ENCODE data around the gene IMMP2L. TPM values are rescaled to one million over a fixed set of nuclear protein-coding genes. Genes with fewer than 3 reads are reported as not detected.

Gene IMMP2L
- total and polyA plus RNA-seq, 2 of the 13 experiments (the other 11 are each of a cell fraction or from before 2014, with no cell fraction given) = 7.8 to 16.9 TPM

DNA sequence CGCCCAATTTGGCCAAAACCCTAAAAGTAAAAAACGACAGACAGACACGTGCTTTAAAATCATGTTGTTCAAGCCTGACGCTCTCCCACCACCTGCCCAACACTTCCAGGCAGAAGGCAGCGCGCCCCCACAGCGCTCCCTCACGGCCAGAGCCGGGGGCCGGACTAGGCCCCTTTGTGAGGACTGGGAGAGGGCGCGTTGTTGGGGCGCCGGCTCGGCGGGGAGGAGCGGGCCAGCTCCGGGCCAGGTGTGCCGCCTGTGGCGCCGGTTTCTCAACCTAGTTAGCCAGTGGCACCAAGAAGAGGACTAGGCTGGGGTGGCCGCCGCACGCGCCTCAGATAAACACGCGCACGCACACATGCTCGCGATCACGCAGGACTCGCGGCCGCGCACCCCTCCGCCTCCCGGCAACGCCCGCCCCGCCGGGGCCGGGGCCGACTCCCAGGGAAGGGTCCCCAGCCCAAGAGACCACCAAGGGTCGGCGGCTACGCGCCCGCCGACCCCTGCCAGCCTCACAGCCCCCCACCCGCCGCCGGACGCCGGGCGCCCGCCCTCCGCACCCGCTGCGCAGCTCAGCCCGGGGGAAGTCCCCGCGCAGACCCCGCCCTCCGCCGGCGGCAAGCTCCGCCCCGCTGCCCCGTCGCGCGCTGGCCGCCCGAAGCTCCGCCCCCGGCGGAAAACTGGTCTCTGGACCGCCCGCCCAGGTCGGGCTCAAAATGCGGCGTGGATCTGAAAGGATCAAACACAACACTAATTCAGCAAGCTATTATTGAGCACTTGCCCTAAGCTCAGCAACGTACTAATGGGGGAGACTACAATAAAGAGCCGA is at the start of gene IMMP2L (continued):
- TF ChIP-seq, protein P1, sequence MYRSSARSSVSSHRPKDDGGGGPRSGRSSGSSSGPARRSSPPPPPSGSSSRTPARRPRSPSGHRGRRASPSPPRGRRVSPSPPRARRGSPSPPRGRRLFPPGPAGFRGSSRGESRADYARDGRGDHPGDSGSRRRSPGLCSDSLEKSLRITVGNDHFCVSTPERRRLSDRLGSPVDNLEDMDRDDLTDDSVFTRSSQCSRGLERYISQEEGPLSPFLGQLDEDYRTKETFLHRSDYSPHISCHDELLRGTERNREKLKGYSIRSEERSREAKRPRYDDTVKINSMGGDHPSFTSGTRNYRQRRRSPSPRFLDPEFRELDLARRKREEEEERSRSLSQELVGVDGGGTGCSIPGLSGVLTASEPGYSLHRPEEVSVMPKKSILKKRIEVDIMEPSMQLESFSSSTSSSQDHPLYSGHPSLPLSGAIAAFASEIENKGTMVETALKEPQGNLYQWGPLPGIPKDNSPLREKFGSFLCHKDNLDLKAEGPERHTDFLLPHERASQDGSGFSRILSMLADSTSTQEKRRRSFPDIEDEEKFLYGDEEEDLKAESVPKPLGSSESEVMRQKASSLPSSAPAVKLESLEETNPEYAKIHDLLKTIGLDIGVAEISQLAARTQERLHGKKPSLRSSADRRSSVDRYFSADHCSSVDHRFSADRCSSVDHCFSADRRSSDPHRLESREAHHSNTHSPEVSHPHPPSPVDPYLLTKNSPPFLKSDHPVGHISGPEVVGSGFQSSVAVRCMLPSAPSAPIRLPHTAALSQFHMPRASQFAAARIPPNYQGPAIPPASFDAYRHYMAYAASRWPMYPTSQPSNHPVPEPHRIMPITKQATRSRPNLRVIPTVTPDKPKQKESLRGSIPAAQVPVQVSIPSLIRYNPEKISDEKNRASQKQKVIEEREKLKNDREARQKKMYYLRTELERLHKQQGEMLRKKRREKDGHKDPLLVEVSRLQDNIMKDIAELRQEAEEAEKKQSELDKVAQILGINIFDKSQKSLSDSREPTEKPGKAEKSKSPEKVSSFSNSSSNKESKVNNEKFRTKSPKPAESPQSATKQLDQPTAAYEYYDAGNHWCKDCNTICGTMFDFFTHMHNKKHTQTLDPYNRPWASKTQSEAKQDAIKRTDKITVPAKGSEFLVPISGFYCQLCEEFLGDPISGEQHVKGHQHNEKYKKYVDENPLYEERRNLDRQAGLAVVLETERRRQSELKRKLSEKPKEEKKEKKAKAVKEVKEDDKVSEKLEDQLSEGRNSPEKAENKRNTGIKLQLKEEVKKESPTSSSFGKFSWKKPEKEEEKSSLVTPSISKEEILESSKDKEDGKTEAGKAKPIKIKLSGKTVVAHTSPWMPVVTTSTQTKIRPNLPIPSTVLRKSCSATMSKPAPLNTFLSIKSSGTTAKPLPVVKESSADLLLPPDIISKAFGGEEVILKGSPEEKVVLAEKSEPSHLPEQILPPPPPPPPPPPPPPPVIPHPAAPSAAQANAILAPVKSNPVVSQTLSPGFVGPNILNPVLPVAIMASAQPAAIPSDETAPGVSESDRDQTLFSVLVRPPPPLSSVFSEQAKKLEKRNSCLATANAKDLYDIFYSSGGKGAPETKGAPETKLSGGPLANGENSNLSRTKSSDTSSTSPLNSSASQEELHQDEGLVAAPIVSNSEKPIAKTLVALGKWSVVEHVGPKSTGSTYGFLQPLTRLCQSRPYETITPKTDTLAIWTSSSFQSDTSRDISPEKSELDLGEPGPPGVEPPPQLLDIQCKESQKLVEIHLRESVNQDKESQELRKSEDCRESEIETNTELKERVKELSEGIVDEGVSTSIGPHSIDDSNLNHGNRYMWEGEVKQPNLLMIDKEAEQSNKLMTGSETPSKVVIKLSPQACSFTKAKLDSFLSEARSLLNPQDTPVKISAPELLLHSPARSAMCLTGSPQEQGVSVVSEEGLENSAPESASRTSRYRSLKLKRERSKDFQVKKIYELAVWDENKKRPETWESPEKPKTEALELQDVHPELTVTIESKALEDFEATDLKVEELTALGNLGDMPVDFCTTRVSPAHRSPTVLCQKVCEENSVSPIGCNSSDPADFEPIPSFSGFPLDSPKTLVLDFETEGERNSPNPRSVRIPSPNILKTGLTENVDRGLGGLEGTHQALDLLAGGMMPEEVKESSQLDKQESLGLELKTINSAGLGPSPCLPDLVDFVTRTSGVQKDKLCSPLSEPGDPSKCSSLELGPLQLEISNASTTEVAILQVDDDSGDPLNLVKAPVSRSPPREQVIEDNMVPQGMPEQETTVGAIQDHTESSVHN (CRISPR knock-in tag; IDR thresholded peaks at IDR 0.05) = no peak
- TF ChIP-seq ZNF160 (CRISPR knock-in tag; IDR thresholded peaks at IDR 0.05) = no peak; the same call in 1 of the 2 replicates
- no peak for TF ChIP-seq ZNF326 (CRISPR knock-in tag; IDR thresholded peaks at IDR 0.05; ENCODE audit: borderline replicate concordance)
- TF ChIP-seq ZNF746 (CRISPR knock-in tag; IDR thresholded peaks at IDR 0.05) = peak; percentile 69
- no peak for TF ChIP-seq HHEX (CRISPR knock-in tag; IDR thresholded peaks at IDR 0.05)
- TF ChIP-seq, protein P2, sequence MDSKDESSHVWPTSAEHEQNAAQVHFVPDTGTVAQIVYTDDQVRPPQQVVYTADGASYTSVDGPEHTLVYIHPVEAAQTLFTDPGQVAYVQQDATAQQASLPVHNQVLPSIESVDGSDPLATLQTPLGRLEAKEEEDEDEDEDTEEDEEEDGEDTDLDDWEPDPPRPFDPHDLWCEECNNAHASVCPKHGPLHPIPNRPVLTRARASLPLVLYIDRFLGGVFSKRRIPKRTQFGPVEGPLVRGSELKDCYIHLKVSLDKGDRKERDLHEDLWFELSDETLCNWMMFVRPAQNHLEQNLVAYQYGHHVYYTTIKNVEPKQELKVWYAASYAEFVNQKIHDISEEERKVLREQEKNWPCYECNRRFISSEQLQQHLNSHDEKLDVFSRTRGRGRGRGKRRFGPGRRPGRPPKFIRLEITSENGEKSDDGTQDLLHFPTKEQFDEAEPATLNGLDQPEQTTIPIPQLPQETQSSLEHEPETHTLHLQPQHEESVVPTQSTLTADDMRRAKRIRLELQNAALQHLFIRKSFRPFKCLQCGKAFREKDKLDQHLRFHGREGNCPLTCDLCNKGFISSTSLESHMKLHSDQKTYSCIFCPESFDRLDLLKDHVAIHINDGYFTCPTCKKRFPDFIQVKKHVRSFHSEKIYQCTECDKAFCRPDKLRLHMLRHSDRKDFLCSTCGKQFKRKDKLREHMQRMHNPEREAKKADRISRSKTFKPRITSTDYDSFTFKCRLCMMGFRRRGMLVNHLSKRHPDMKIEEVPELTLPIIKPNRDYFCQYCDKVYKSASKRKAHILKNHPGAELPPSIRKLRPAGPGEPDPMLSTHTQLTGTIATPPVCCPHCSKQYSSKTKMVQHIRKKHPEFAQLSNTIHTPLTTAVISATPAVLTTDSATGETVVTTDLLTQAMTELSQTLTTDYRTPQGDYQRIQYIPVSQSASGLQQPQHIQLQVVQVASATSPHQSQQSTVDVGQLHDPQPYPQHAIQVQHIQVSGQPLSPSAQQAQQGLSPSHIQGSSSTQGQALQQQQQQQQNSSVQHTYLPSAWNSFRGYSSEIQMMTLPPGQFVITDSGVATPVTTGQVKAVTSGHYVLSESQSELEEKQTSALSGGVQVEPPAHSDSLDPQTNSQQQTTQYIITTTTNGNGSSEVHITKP (CRISPR knock-in tag; IDR thresholded peaks at IDR 0.05; ENCODE audit: low read depth) = no peak
- no peak for TF ChIP-seq ZSCAN25 (CRISPR knock-in tag; IDR thresholded peaks at IDR 0.05)
- TF ChIP-seq, protein P3, sequence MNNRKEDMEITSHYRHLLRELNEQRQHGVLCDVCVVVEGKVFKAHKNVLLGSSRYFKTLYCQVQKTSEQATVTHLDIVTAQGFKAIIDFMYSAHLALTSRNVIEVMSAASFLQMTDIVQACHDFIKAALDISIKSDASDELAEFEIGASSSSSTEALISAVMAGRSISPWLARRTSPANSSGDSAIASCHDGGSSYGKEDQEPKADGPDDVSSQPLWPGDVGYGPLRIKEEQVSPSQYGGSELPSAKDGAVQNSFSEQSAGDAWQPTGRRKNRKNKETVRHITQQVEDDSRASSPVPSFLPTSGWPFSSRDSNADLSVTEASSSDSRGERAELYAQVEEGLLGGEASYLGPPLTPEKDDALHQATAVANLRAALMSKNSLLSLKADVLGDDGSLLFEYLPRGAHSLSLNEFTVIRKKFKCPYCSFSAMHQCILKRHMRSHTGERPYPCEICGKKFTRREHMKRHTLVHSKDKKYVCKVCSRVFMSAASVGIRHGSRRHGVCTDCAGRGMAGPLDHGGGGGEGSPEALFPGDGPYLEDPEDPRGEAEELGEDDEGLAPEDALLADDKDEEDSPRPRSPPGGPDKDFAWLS (CRISPR knock-in tag; IDR thresholded peaks at IDR 0.05; ENCODE audit: borderline replicate concordance) = no peak
- no peak for TF ChIP-seq AGO1 (IDR thresholded peaks at IDR 0.05; ENCODE audit: low read depth, low read length, poor library complexity, severe bottlenecking)
- TF ChIP-seq ZNF563 (CRISPR knock-in tag; IDR thresholded peaks at IDR 0.05) = no peak
- no peak for TF ChIP-seq ZNF484 (CRISPR knock-in tag; IDR thresholded peaks at IDR 0.05; ENCODE audit: borderline replicate concordance, low read depth)
- no peak for TF ChIP-seq CREB1 (IDR thresholded peaks at IDR 0.05)
- TF ChIP-seq CREB1 (CRISPR knock-in tag; IDR thresholded peaks at IDR 0.05) = no peak
- TF ChIP-seq SP140L (CRISPR knock-in tag; IDR thresholded peaks at IDR 0.05; ENCODE audit: borderline replicate concordance) = no peak
- TF ChIP-seq HOXD1 (CRISPR knock-in tag; IDR thresholded peaks at IDR 0.05) = peak; percentile 57; the same call in 1 of the 2 replicates

All from HepG2 (cell line).